Panc1 (cell line): ENCODE measurements around the gene ADAMTS6.

Experiments
- CTCF ChIP-seq: fragments of 450-650 bp; IDR thresholded peaks from 2 replicates; pipeline ENCODE4 v1.5.1; 2017; ENCODE audit warnings: mild to moderate bottlenecking
- POLR2AphosphoS5 ChIP-seq: IDR thresholded peaks from 2 replicates; pipeline ENCODE4 v1.6.1; 2012; ENCODE audit warnings: mild to moderate bottlenecking, low read depth, low read length, moderate library complexity
- REST ChIP-seq, 2 experiments: IDR thresholded peaks; 2 replicates each; pipeline ENCODE4 v1.6.1; 2011 to 2012; ENCODE audit warnings: low read depth in 2 of 2, control low read depth in 1 of 2, low read length in 1 of 2, mild to moderate bottlenecking in 1 of 2, moderate library complexity in 1 of 2; ENCODE audit not compliant: insufficient read depth in 1 of 2
- TCF7L2 ChIP-seq: IDR thresholded peaks from 2 replicates; pipeline ENCODE4 v1.6.1; 2011; ENCODE audit warnings: mild to moderate bottlenecking, low read depth, low read length, inconsistent platforms

GRCh38 chr5:65382582-65382981 is 99.1 kb downstream of the ADAMTS6 start:
- TF ChIP-seq CTCF (no peak), REST (IDR thresholded peaks at IDR 0.05; ENCODE audit: insufficient read depth in 1 of 2, low read depth in 2 of 2, low read length in 1 of 2) (no peak), TCF7L2 (no peak), POLR2AphosphoS5 (no peak)
